T-helper 1 cell treated with Interleukin-12 subunit alpha and Interleukin-12 subunit beta and Interleukin-4 antibody, amounts not matched to agents 30 μg/mL and 1 μg/mL, for 36 hours (primary cell): ENCODE results near the gene TUBB4A.
A peak's percentile ranks its signal among the peaks of the same experiment; 100 is the strongest.
"Not testable (repeated sequence)": the region's sequence is repeated elsewhere in the genome, so short reads cannot be mapped to it uniquely, and the experiment has no call there.

Source experiments
- H3K27ac Mint-ChIP-seq: one replicate; pipeline ENCODE4 v1.8.0; 2021; ENCODE audit warnings: mild to moderate bottlenecking, mixed read lengths
- H3K27me3 Mint-ChIP-seq: one replicate; pipeline ENCODE4 v1.8.0; 2021; ENCODE audit warnings: low read depth, mixed read lengths
- H3K36me3 Mint-ChIP-seq: one replicate; pipeline ENCODE4 v1.8.0; 2021; ENCODE audit warnings: low read depth, mixed read lengths
- H3K4me1 Mint-ChIP-seq: one replicate; pipeline ENCODE4 v1.8.0; 2021; ENCODE audit warnings: low read depth, mixed read lengths
- H3K4me3 Mint-ChIP-seq: one replicate; pipeline ENCODE4 v1.8.0; 2021; ENCODE audit warnings: mild to moderate bottlenecking, moderate library complexity, mixed read lengths
- H3K9me3 Mint-ChIP-seq: one replicate; pipeline ENCODE4 v1.8.0; 2021; ENCODE audit warnings: mixed read lengths

Gene TUBB4A

DNA sequence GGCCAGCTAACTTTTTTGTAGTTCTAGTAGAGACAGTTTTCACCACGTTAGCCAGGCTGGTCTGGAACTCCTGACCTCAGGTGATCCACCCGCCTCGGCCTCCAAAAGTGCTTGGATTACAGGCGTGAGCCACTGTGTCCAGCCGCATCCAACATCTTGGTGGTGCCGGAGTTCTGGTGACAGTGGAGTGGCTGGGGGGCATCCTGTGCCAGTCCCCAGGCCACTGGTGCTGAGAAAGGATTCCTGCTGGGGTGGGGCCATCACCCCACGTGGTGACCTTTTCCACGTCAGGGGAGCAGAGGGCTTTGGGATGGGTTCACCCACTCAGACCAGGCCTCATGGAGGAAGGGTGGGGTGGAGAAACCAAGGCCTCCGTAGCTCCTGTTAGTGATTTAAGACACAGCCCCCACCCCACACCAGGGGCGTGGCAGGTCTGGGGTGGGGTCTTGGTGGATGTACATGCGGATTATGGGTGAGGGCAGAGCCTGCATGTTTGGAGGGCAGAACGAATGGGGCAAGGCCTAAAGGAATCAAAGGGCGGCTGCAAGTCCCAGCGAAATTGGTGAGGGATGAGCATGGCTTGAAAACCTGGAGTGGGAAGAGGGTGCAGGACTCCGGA, 12.9 kb upstream of the TUBB4A start:
- Mint-ChIP-seq H3K9me3 (no peaks in the 10 kb centered on the region), H3K27ac (no peak overlapping the region), H3K4me3 (peak overlapping the region; percentile 32), H3K27me3 (peaks cover 1% of the 10 kb centered on the region), H3K36me3 (no peaks in the 10 kb centered on the region), H3K4me1 (peaks cover 29% of the 10 kb centered on the region)

DNA sequence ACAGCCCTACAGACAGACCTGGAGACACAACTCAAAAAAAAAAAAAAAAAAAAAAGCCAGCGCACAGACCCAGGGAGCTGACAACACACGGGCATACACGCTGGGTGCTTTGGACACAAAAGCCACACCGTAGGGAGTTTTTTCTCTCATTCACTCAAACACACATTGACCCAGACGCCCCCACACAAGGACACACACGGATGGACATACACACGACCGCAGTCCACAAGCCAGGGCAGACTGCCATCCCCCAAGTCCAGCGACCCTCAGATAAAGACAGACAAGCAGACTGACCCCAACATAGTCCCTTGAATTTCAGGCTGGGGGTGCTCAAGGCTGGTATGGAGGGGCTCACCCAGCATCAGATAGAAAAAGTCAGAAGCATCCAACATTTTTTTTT, 12.0 kb upstream of the TUBB4A start:
- Mint-ChIP-seq H3K9me3 (no peaks in the 10 kb centered on the region), H3K4me1 (peaks cover 24% of the 10 kb centered on the region), H3K36me3 (no peaks in the 10 kb centered on the region), H3K27me3 (no peaks in the 10 kb centered on the region), H3K27ac (no peak overlapping the region), H3K4me3 (no peak overlapping the region)

DNA sequence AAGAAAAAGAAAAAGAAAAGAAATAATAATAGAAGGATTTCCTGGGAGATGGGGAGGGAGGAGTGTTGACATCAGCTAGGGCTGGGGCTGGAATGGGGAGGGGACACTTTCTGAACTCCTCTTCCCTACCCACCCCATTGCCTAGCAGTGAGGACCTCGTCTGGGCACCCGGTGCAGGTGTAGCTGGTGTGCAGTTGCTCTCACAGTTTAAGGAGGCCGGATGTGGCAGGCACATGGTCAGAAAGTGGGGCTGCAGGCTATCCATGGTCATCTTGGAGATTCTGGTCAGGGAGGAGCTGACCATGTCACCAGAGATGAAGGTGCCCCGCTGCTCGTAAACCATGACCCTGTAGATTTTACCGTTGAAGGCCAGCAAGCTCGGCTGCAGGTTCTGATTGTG, 8.5 kb upstream of the TUBB4A start:
- H3K36me3 Mint-ChIP-seq: no peaks in the 10 kb centered on the region
- peaks cover 3% of the 10 kb centered on the region for H3K4me1 Mint-ChIP-seq
- H3K27ac Mint-ChIP-seq: no peak overlapping the region
- H3K4me3 Mint-ChIP-seq: no peak overlapping the region
- no peaks in the 10 kb centered on the region for H3K27me3 Mint-ChIP-seq
- H3K9me3 Mint-ChIP-seq: no peaks in the 10 kb centered on the region

DNA sequence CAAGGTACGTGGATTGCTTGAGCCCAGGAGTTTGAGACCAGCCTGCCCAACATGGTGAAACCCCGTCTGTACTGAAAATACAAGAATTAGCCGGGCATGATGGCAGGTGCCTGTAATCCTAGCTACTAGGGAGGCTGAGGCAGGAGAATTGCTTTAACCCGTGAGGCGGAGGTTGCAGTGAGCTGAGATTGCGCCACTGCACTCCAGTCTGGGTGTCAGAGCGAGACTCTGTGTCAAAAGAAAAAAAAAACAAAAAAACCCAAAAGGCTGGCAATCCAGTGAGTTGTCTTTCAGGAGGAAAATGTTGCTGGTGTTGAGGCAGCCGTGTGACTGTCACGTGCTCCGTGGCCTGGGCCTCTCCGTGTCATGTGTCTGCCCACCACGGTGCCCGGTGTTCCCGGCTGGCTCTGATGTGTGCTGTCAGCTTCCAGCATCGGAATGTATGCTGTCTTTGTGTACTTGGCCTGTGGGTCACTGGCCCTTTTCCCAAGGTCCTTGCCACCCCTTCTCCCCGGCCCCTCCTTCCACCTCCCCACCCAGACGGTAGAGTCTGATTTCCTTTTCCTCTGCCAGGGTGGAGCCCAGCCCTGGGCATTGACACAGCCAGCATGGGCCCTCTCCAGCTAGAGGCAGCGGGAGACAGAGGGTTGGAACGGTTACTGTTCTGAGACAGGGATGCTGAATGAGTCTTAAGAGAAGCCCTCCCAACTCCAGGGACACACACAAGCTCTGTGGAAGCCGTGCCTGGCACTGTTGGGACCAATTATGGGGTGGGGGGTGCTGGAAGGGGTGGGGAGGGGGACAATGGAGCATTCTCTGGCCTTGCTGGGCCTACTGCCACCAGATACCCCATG, 7.2 kb upstream of the TUBB4A start:
- Mint-ChIP-seq H3K36me3 (no peaks in the 10 kb centered on the region), H3K27me3 (no peaks in the 10 kb centered on the region), H3K27ac (no peak overlapping the region), H3K4me3 (no peak overlapping the region), H3K4me1 (peaks cover 7% of the 10 kb centered on the region), H3K9me3 (no peaks in the 10 kb centered on the region)

DNA sequence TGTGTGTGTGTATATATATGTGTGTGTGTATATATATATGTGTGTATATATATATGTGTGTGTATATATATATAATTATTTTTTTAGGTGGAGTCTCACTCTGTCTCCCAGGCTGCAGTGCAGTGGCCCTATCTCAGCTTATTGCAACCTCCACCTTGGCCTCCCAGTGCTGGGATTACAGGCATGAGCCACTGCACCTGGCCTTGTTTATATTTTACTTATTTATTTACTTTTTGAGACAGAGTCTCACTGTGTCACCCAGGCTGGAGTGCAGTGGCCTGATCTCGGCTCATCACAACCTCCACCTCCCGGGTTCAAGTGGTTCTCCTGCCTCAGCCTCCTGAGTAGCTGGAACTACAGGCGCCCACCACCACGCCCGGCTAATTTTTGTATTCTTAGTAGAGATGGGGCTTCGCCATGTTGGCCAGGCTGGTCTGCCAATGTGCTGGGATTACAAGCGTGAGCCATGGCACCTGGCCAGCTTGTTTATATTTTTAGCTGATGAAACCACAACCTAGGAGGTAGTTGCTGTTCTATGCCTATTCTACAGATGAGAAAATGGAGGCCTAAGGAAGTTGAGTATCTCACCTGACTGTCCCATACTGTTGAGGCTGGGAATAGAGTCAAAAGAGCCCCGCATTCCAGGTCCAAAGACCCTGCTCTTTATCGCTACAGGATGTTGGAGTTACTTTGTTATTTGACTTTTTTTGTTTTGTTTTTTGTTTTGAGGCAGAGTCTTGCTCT, 6.1 kb upstream of the TUBB4A start:
- H3K27ac Mint-ChIP-seq: not testable (repeated sequence)

DNA sequence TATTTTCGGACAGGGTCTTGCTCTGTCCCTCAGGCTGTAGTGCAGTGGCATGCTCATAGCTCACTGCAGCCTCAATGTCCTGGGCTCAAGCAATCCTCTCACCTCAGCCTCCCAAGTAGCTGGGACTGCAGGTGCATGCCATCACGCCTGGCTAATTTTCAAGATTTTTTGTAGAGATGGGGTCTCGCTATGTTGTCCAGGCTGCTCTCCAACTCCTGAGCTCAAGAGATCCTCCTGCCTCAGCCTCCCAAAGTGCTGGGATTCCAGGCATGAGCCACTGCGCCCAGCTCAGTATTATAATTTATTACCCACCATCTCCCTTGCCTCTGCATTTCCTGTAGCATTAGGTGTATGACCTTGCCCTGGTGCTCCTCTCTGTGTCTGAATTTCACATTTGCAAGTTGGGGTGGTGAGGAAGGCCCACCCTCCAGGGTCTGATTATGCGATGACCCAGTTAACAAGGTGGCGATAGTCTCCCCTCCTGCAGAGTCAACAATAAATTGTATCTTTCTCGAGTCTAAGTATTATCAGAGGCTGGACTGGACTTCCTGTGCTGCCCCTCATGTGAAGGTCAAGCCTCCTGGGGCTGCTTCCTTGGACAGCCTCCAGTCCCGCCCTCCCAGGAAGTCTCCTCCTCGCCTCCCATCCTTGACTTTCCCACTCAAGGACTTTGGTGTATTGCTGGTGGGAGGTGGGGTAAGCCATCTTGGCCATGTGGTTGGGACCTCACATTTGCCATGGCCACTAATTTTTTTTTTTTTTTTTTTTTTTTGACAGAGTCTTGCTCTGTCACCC, 1.5 kb upstream of the TUBB4A start:
- Mint-ChIP-seq H3K36me3 (no peaks in the 10 kb centered on the region), H3K9me3 (no peaks in the 10 kb centered on the region), H3K27ac (no peak overlapping the region), H3K4me3 (no peak overlapping the region), H3K4me1 (peaks cover 17% of the 10 kb centered on the region), H3K27me3 (peaks cover 23% of the 10 kb centered on the region)

More for the DNA sequence above, 6.1 kb upstream of the TUBB4A start:
- H3K9me3 Mint-ChIP-seq, H3K36me3 Mint-ChIP-seq, H3K4me3 Mint-ChIP-seq, H3K27me3 Mint-ChIP-seq: not testable (repeated sequence)
- peaks cover 10% of the 10 kb centered on the region for H3K4me1 Mint-ChIP-seq

DNA sequence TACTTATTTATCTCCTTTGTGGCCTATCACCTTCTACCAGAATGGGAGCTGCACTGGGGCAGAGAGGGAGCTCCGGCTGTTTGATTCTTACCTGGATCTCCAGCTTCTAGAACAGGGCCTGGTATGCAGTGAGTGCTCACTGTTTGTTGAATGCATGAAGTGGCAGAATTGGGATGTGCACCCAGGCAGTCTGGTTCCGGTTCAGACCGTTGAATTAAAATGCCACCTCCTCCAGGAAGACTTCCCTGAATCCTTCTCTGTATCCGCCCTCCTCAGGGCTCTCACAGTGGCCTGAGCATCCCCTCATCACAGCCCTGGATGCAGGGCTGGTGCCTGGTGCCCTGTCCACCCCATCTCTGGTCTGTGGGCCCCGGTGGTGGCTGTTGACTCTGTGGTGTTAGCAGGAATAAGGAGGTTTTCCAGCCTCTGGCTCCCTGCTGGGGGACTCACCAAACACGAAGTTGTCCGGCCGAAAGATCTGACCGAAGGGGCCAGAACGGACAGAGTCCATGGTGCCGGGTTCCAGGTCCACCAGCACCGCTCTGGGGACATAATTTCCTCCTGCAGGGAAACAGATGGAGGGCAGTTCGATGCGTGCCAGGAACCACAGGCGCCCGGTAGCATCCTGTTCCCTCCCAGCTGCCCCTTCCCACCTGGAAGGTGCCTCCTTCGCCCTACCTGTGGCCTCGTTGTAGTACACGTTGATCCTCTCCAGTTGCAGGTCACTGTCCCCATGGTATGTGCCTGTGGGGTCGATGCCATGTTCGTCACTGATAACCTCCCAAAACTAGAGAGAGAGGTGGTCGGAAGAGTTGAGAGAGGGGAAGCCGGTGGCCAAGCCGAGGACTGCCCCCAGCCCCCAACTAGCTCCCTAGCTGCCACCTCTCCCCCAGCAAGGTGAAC, 1.0 kb downstream of the TUBB4A start:
- Mint-ChIP-seq H3K4me1 (peaks cover 22% of the 10 kb centered on the region), H3K4me3 (peak overlapping the region; percentile 74), H3K36me3 (no peaks in the 10 kb centered on the region), H3K27me3 (peaks cover 23% of the 10 kb centered on the region), H3K9me3 (no peaks in the 10 kb centered on the region), H3K27ac (no peak overlapping the region)

DNA sequence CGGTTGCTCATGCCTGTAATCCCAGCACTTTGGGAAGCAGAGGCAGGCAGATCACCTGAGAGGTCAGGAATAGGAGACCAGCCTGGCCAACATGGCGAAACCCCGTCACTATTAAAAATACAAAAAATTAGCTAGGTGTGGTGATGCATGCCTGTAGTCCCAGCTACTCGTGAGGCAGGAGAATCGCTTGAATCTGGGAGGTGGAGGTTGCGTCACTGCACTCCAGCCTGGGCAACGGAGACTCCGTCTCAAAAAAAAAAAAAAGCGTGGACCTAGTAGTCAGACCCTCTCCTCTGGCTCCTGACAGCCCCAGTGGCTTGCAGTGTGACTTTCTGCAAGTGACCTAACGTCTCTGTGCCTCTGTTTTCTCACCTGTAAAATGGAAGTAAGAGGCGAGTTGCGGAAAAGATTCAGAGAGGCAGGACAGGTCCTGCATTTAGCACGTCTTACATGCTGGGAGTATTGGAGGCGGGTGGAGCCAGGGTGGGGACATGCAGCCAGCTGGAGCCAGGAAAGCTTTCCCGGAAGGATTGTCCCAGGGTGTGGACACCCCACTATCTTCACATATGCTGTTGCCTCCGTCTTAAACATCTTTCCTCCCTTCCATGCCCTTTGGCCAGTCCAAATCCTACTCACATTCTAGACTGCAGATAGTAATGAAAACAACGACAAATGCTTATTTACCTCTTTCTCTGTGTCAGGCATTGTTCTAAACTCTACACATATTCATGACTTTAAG, 2.9 kb downstream of the TUBB4A start:
- H3K4me3 Mint-ChIP-seq: no peak overlapping the region
- no peaks in the 10 kb centered on the region for H3K9me3 Mint-ChIP-seq
- peaks cover 2% of the 10 kb centered on the region for H3K36me3 Mint-ChIP-seq
- no peak overlapping the region for H3K27ac Mint-ChIP-seq
- peaks cover 23% of the 10 kb centered on the region for H3K27me3 Mint-ChIP-seq
- peaks cover 14% of the 10 kb centered on the region for H3K4me1 Mint-ChIP-seq

DNA sequence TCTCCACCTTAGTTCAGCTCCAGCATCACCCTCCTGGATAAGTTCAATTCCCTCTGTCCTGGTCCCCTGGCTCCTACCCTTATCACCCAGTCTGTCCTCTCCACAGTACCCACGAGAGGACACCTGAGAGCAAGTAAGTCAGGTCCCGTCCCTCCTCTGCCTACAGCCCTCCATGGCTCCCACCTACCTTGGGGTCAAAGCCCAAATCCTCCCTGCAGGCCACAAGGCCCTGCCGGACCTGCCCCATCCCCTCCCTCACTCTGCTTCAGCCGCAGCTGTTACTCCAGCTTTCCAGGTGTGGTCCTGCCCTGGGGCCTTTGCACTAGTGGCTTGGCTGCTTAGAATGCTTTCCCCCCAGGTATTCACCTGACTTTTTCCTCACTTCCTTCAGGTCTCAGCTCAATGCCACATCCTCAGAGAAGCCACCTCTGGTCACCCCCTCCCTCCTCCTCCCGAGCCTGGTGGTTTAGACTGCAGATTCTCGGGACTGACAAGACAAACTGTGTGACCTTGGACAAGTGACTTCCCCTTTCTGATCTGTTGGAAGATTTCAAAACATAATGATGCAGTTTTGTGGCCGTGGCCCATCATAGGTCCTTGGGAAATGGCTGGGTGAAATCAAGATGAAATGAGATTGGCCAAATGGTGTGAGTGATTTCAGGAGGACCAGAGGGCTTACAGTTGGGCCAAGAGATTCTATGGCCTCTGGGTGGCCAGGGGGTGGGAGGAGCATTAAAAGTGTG, 3.6 kb downstream of the TUBB4A start:
- H3K27ac Mint-ChIP-seq: no peak overlapping the region
- no peak overlapping the region for H3K4me3 Mint-ChIP-seq

DNA sequence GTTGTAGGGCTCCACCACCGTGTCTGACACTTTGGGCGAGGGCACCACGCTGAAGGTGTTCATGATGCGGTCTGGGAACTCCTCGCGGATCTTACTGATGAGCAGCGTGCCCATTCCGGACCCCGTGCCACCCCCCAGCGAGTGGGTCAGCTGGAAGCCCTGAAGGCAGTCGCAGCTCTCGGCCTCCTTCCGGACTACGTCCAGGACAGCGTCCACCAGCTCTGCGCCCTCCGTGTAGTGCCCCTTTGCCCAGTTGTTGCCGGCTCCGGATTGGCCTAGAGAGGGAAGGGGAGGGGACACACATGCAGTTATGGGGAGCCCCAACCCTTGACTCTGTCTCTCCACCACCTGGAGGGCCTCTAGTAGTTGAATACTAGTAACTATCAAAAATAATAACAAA, 6.2 kb downstream of the TUBB4A start:
- Mint-ChIP-seq H3K4me1 (peaks cover 9% of the 10 kb centered on the region), H3K4me3 (no peak overlapping the region), H3K36me3 (peaks cover 3% of the 10 kb centered on the region), H3K27me3 (peaks cover 7% of the 10 kb centered on the region), H3K9me3 (peaks cover 5% of the 10 kb centered on the region), H3K27ac (no peak overlapping the region)

More for the DNA sequence above, 3.6 kb downstream of the TUBB4A start:
- Mint-ChIP-seq H3K36me3 (peaks cover 2% of the 10 kb centered on the region), H3K27me3 (peaks cover 18% of the 10 kb centered on the region), H3K9me3 (no peaks in the 10 kb centered on the region), H3K4me1 (peaks cover 12% of the 10 kb centered on the region)

DNA sequence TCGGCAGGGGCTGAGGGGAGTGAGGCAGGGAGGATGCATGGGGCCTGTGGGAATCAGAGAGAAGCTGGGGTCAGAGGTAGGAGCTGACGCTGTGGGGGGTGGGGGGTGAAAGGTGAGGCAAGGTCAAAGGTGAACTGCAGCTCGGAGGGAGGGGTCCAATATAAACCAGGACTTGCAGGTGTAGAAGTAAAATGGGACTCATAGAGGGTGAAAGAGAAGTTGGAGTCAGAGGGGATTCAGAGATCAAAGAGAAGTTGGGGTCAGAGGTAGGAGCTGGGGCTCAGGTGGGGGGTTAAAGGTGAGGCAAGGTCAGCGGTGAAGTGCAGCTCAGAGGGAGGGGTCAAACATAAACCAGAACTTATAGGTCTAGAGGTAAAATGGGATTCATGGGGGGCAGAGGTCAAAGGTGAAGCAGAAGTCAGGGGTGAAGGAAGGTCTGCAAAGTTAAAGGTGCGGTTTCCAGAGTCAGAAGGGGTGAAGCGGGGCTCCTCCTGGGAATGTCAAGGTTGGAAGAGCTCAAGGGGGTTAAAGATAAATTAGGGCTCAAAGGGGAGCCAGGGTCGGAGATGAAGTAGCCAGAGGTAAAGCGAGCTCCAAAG, 7.6 kb downstream of the TUBB4A start:
- H3K27ac Mint-ChIP-seq: no peak overlapping the region
- H3K36me3 Mint-ChIP-seq: peaks cover 3% of the 10 kb centered on the region
- H3K4me3 Mint-ChIP-seq: no peak overlapping the region
- H3K4me1 Mint-ChIP-seq: peaks cover 11% of the 10 kb centered on the region
- peaks cover 5% of the 10 kb centered on the region for H3K9me3 Mint-ChIP-seq
- H3K27me3 Mint-ChIP-seq: no peaks in the 10 kb centered on the region
